Karpas-422 (cell line): ENCODE measurements around the gene TLX3. TPM values are rescaled to one million over a fixed set of nuclear protein-coding genes. Genes with fewer than 3 reads are reported as not detected.

Experiments
- DNase-seq: peaks from one replicate; pipeline ENCODE4 v3.0.0-alpha.2; 2015
- H2AFZ ChIP-seq: fragments of 200-600 bp; sonication (generic); 2 replicates; pipeline ENCODE4 v1.6.1; 2014; ENCODE audit warnings: antibody characterized with exemption, low read length, mixed read lengths
- H3K27ac ChIP-seq: fragments of 200-600 bp; sonication (generic); 2 replicates; pipeline ENCODE4 v1.5.1; 2014; ENCODE audit warnings: mild to moderate bottlenecking, low read length, moderate library complexity
- H3K27me3 ChIP-seq: fragments of 200-600 bp; sonication (generic); 2 replicates; pipeline ENCODE4 v1.6.1; 2014; ENCODE audit warnings: low read length, mixed read lengths
- H3K36me3 ChIP-seq: fragments of 200-600 bp; sonication (generic); 2 replicates; pipeline ENCODE4 v1.6.1; 2014; ENCODE audit warnings: low read length, mixed read lengths; ENCODE audit not compliant: insufficient read depth
- H3K4me1 ChIP-seq: fragments of 200-600 bp; sonication (generic); 2 replicates; pipeline ENCODE4 v1.6.1; 2014; ENCODE audit warnings: mild to moderate bottlenecking, low read length, mixed read lengths
- H3K4me2 ChIP-seq: fragments of 200-600 bp; sonication (generic); 2 replicates; pipeline ENCODE4 v1.6.1; 2014; ENCODE audit warnings: low read length, low read depth, mild to moderate bottlenecking; ENCODE audit not compliant: poor library complexity, severe bottlenecking
- H3K4me3 ChIP-seq: fragments of 200-600 bp; sonication (generic); 2 replicates; pipeline ENCODE4 v1.5.1; 2014; ENCODE audit warnings: mild to moderate bottlenecking, antibody characterized with exemption, low read length, mixed read lengths
- H3K79me2 ChIP-seq: fragments of 200-600 bp; sonication (generic); 2 replicates; pipeline ENCODE4 v1.6.1; 2014; ENCODE audit warnings: mild to moderate bottlenecking, low read length, mixed read lengths
- H3K9ac ChIP-seq: fragments of 200-600 bp; sonication (generic); 2 replicates; pipeline ENCODE4 v1.6.0; 2014; ENCODE audit warnings: low read length
- H3K9me2 ChIP-seq: fragments of 200-600 bp; sonication (generic), shearing (Covaris generic); replicated peaks from 2 replicates; pipeline ENCODE4 v1.6.0; 2014; ENCODE audit warnings: mild to moderate bottlenecking, low read length, moderate library complexity; ENCODE audit not compliant: insufficient read depth
- H3K9me3 ChIP-seq: fragments of 300-700, 200-600 bp; sonication (generic); 2 replicates; pipeline ENCODE4 v1.6.1; 2014; ENCODE audit warnings: low read length, mixed read lengths
- H4K20me1 ChIP-seq: fragments of 200-600 bp; sonication (generic); 2 replicates; pipeline ENCODE4 v1.6.1; 2014; ENCODE audit warnings: mild to moderate bottlenecking, antibody characterized with exemption, low read length, low read depth; ENCODE audit not compliant: insufficient read depth
- total RNA-seq: library from RNA; depleted of rRNA; stranded (reverse); fragments of >200 nt; shearing (Covaris generic); gene quantifications from 2 replicates; pipeline ENCODE4 v1.2.3, GENCODE V29; 2014; ENCODE audit warnings: low replicate concordance

TLX3 gene
- total RNA-seq, 1 experiment from 2014 or later = not detected

- no peak overlapping the region for H3K27ac ChIP-seq
Measured at GRCh38 chr5:171271798-171272197, 37.2 kb upstream of the TLX3 start.

DNA sequence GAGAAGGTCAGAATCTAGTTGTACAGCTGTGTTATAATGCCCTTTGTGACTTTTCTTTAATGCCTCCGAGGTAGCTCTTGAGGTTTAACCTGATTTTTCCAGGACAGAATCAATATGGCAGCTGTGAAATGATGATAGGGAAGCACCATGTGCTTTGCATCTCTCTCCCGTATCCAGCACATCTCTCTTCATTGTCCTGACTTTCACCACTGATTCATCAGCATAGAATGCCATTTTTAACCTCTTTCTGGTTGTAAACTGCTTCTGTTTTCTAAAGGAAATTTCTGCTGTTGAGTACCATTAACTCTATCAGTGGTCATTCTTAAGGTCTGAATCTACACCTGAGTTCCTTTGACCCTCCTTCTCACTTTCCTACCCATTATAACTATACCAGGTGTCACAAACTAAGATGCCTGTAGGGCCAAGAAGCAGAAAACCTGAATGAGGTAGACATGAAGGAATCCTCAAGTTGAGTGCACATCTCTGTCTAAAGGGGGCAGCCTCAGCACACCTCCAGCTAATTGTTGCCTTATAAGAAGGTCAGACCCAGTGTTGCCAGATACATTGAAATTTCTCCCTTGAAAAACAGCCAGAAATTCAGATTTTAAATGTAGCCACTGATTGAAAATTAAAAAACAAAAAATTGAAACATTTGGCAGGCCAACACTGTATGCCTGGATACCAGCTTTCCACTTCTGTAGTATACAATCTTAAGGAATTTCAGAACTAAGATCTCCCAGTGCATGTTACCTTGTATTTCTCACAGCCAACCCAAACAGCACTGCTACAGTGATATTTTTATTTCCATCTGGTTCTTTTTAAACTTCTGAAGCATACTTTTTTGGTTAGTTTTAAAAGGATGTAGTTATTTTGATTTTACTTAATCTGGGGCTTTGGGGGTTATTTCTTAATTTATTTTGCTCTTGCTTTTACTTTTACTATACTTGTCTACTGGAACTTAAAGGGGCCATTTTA is 35.8 kb upstream of the TLX3 start:
- H3K27me3 ChIP-seq = no peaks in the 10 kb centered on the region
- no peaks in the 10 kb centered on the region for H3K4me1 ChIP-seq
- peak; percentile 76 for DNase-seq
- H4K20me1 ChIP-seq = no peaks in the 10 kb centered on the region
- H3K79me2 ChIP-seq = no peaks in the 10 kb centered on the region
- H3K9me3 ChIP-seq = no peaks in the 10 kb centered on the region
- H3K9ac ChIP-seq = no peak overlapping the region
- no peaks in the 10 kb centered on the region for H3K9me2 ChIP-seq
- H3K4me2 ChIP-seq = no peak overlapping the region
- H3K36me3 ChIP-seq = no peaks in the 10 kb centered on the region
- no peak overlapping the region for H2AFZ ChIP-seq
- H3K27ac ChIP-seq = no peak overlapping the region
- H3K4me3 ChIP-seq = no peak overlapping the region

More at GRCh38 chr5:171271798-171272197, 37.2 kb upstream of the TLX3 start:
- Histone ChIP-seq H3K4me2 (no peak overlapping the region), H3K79me2 (no peaks in the 10 kb centered on the region), H3K9me2 (no peaks in the 10 kb centered on the region), H2AFZ (no peak overlapping the region), H4K20me1 (no peaks in the 10 kb centered on the region), H3K4me1 (no peaks in the 10 kb centered on the region), H3K9ac (no peak overlapping the region), H3K4me3 (no peak overlapping the region), H3K36me3 (no peaks in the 10 kb centered on the region), H3K9me3 (no peaks in the 10 kb centered on the region), H3K27me3 (no peaks in the 10 kb centered on the region)
- no peak for DNase-seq

GRCh38 chr5:171275841-171276544 is 33.1 kb upstream of the TLX3 start:
- no peak for DNase-seq
- no peak overlapping the region for H3K4me3 ChIP-seq
- no peak overlapping the region for H2AFZ ChIP-seq
- no peaks in the 10 kb centered on the region for H3K4me1 ChIP-seq
- H3K9me2 ChIP-seq = no peaks in the 10 kb centered on the region
- no peak overlapping the region for H3K27ac ChIP-seq
- H3K9me3 ChIP-seq = no peaks in the 10 kb centered on the region
- H3K27me3 ChIP-seq = no peaks in the 10 kb centered on the region
- H3K36me3 ChIP-seq = no peaks in the 10 kb centered on the region
- no peak overlapping the region for H3K4me2 ChIP-seq
- no peak overlapping the region for H3K9ac ChIP-seq
- no peaks in the 10 kb centered on the region for H4K20me1 ChIP-seq
- no peaks in the 10 kb centered on the region for H3K79me2 ChIP-seq

DNA sequence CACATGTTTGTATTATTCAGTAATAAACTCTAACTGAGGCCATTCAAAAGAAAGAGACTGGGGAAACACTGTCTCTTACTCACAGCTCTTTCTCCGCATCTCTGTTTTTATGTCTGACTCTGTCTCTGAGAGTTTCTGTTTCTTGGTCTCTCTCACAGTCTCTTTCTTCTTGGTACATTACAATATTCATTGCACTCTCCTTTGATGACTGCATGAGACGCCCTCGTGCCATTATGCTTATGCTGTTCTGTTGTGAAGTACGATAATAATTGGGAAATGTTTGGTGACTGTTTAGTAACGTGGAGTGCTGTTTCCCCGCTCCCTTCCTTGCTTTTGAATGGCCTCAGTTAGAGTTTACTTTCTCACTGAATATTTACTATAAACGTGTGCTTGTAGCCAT is 25.3 kb upstream of the TLX3 start:
- H3K9me2 ChIP-seq = no peaks in the 10 kb centered on the region
- H3K9ac ChIP-seq = no peak overlapping the region
- no peak overlapping the region for H3K27ac ChIP-seq
- DNase-seq = no peak
- H4K20me1 ChIP-seq = no peaks in the 10 kb centered on the region
- H2AFZ ChIP-seq = no peak overlapping the region
- no peaks in the 10 kb centered on the region for H3K27me3 ChIP-seq
- H3K4me2 ChIP-seq = no peak overlapping the region
- no peaks in the 10 kb centered on the region for H3K4me1 ChIP-seq
- no peaks in the 10 kb centered on the region for H3K36me3 ChIP-seq
- no peaks in the 10 kb centered on the region for H3K9me3 ChIP-seq
- no peak overlapping the region for H3K4me3 ChIP-seq
- no peaks in the 10 kb centered on the region for H3K79me2 ChIP-seq

- no peaks in the 10 kb centered on the region for H3K9me3 ChIP-seq
Measured at GRCh38 chr5:171285465-171285864, 23.6 kb upstream of the TLX3 start.

DNA sequence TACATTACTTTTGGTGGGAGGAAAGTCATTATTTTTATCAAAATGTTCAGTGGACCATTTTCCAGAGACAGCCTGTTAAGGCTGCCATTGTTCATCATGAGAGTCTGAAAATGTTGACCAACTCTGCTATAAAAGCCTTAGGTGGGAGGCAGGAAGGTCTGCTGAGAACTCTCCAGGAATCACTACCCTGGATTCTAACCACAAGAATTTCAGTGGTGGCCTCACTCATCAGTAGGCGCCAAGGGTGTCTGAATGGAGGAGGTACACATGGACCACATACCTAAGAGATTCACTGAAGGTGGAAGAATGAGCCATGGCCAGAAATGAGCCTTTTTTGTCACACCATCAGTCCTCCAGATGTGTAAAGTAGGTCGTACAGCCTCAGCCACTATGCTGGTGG is 21.0 kb upstream of the TLX3 start:
- Histone ChIP-seq H3K4me1 (no peaks in the 10 kb centered on the region), H3K36me3 (no peaks in the 10 kb centered on the region), H4K20me1 (no peaks in the 10 kb centered on the region), H3K27me3 (no peaks in the 10 kb centered on the region), H3K4me2 (no peak overlapping the region), H3K9ac (no peak overlapping the region), H3K27ac (no peak overlapping the region), H3K79me2 (no peaks in the 10 kb centered on the region), H2AFZ (no peak overlapping the region), H3K4me3 (no peak overlapping the region), H3K9me2 (no peaks in the 10 kb centered on the region), H3K9me3 (no peaks in the 10 kb centered on the region)
- no peak for DNase-seq

More at GRCh38 chr5:171285465-171285864, 23.6 kb upstream of the TLX3 start:
- Histone ChIP-seq H3K4me2 (no peak overlapping the region), H3K4me3 (no peak overlapping the region), H4K20me1 (no peaks in the 10 kb centered on the region), H3K27ac (no peak overlapping the region), H3K36me3 (no peaks in the 10 kb centered on the region), H3K79me2 (no peaks in the 10 kb centered on the region), H2AFZ (no peak overlapping the region), H3K9ac (no peak overlapping the region), H3K27me3 (no peaks in the 10 kb centered on the region), H3K4me1 (no peaks in the 10 kb centered on the region), H3K9me2 (no peaks in the 10 kb centered on the region)
- DNase-seq = no peak

DNA sequence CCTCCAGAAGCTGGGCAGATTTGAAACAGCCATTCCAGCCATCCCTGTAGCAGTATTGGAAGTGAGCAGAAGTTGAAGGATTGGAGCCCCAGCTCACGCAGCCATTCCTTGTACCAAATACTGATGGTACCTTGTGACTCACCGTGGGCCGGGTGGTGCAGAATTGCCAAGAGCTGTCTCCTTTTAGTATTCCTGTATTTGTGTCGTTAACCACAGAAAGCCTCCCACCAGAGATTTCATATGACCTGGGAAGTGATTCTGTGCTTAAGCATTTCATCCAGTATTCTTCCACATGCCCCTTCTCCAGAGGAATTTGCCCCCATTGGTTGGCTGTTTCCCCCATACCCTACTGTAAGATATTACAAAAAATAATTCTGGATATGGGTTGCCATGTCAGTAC is 17.7 kb upstream of the TLX3 start:
- no peaks in the 10 kb centered on the region for H3K27me3 ChIP-seq
- no peak overlapping the region for H3K4me2 ChIP-seq
- H3K79me2 ChIP-seq = no peaks in the 10 kb centered on the region
- no peaks in the 10 kb centered on the region for H3K9me3 ChIP-seq
- no peak overlapping the region for H3K4me3 ChIP-seq
- H3K27ac ChIP-seq = no peak overlapping the region
- DNase-seq = no peak
- no peaks in the 10 kb centered on the region for H3K4me1 ChIP-seq
- no peaks in the 10 kb centered on the region for H4K20me1 ChIP-seq
- no peak overlapping the region for H2AFZ ChIP-seq
- no peaks in the 10 kb centered on the region for H3K36me3 ChIP-seq
- H3K9me2 ChIP-seq = no peaks in the 10 kb centered on the region
- H3K9ac ChIP-seq = no peak overlapping the region

GRCh38 chr5:171295299-171295698 is 13.7 kb upstream of the TLX3 start:
- DNase-seq = no peak
- Histone ChIP-seq H3K9me3 (no peaks in the 10 kb centered on the region), H3K4me1 (peaks cover 7% of the 10 kb centered on the region), H3K27ac (no peak overlapping the region), H3K36me3 (no peaks in the 10 kb centered on the region), H3K4me2 (no peak overlapping the region), H3K27me3 (no peaks in the 10 kb centered on the region), H3K9me2 (no peaks in the 10 kb centered on the region), H3K4me3 (no peak overlapping the region), H2AFZ (no peak overlapping the region), H3K79me2 (no peaks in the 10 kb centered on the region), H3K9ac (no peak overlapping the region), H4K20me1 (no peaks in the 10 kb centered on the region)
